GM18502 (cell line): ENCODE data around the gene FTH1.
"Not testable (repeated sequence)": the region's sequence is repeated elsewhere in the genome, so short reads cannot be mapped to it uniquely, and the experiment has no call there.

Experiments used
- ATAC-seq: cut with Tn5 transposase; IDR thresholded peaks from one replicate; pipeline ENCODE4 v1.9.1; 2021; ENCODE audit warnings: mild to moderate bottlenecking; ENCODE audit not compliant: unreplicated experiment, poor library complexity

The FTH1 gene

DNA sequence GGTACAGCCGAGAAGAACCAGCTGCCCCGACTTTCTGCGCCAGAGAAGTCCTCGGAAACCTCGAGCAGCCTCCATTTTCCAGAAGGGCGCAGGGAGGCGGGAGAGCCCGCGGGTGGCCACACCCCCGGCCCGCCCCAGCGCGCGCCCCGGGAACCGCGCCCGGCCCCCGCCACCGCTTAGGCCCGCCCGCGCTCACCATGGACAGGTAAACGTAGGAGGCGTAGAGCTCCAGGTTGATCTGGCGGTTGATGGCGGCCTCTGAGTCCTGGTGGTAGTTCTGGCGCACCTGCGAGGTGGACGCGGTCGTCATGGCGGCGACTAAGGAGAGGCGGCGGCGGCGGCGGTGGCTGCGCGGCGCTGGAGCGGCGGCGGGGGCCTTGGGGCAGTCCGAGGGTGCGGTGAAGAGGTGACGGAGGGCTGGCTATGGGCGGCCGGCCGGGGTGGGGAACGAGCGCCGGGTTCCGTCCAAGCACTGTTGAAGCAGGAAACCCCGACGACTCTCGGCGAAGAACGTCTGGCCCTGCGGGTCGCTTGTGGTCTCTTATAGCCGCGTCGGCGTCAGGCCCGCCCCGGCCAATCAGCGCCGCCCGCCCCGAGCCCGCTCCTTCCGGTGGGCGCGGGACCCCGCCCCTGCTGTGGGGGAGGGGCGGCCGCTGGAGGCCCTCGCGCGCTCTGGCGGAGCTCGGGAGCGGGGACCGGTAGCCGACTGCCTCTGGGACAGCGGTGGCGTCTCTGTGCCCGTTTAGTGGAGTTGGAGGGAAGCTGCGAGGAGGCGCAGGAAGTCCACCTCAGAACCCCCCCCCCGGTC, at the start of gene FTH1:
FTH1 (minus strand) TSS at position 519 of the 808 bp plus-strand sequence; CDS start at position 310, 209 bp downstream.
- peak; percentile 43 for ATAC-seq

DNA sequence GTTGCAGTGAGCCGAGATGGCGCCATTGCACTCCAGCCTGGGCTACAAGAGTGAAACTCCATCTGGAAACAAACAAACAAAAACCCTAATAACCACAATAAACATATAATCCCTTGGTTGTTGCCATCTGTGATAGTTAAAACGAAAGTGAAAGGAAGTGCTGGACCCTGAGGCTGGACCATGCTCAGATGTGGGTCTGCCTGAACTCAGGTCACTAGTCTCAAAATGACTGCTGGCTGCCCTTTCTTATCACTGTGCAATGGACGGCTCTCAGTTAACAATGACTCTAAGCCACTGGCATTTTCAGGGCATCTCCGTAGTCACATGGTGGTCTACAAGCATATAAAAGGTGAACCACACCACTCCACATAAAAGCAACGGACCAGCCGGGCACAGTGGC, 48.2 kb upstream of the FTH1 start:
- no peak for ATAC-seq

DNA sequence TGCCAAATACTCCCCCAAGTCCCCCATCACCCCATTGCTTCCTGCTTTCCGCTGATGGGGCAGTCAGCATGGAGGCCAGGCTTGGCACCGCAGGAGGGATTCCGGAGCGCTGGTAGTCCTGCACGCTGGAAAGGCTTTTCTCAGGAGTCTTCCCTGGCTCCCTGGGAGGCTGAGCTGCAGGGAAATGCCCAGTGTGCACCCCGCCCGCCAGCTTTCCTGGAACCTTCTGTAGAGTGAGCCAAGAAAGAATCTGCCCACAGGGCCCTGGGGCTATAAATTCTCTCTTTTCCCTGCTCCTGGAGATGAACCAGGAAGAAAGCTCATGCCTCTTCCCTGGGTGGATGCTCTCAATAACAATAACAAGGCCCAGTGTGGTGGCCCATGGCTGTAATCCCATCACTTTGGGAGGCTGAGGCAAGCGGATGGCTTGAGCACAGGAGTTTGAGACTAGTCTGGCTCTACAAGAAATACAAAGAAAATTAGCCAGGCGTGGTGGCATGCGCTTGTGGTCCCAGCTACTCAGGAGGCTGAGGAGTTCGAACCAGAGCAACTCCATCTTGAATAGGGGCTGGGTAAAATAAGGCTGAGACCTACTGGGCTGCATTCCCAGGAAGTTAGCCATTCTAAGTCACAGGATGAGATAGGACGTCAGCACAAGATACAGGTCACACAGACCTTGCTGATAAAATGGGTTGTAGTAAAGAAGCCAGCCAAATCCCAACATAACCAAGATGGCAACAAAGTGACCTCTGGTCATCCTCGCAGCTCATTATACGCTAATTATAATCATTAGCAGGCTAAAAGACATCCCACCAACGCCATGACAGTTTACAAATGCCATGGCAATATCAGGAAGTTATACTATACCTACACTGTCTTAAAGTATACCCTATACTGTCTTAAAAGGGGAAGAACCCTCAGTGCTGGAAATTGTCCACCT, 46.4 kb upstream of the FTH1 start:
- ATAC-seq: no peak

DNA sequence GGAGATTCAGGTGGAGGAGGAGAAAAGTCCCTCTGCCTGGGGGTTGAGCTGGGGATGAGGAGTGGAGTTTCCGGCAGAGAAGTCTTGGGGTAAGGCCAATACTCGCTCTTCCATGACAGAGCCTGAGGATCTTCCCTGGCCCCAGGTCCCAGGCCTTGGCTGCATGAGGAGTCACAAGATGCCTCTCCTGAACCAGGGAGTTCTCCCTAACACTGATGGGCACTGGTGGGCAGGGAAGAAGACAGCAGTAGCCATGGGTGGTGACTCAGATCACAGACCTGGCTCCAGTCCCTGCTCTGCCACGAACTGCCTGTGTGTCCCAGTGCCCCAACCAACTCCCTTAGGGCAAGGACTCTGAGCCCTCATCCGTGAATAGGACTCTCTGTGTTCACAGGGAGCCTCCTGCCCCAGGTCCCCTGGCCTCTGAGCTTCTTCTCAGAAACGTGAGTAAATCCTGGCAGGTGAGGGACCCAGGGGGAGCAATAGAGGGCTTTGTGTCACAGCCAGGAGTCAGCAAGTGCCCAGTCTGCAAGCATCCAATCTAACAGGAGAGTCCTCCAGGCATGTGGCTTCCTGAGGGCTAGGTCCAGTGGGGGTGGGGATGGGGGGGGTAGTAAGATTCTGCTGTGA, 45.5 kb upstream of the FTH1 start:
- ATAC-seq: no peak

DNA sequence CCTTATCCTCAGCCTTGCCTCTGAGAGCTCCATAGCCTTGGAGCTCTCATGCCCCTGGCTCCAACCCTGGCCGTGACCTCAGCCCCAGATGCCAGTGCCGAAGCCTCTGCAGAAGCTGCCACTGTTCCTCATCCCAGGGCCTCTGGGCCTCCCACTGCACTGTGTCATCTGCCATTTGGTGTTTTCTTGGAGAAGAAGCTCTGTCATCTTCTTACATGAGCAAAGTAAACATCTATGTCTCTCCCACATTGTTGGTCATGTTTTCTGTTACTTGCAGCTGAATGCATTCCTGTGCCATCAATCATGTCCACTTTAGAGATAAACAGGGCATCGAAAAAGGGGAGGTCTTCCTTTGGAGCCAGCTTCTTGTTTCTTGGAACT, 45.0 kb upstream of the FTH1 start:
- ATAC-seq: no peak

DNA sequence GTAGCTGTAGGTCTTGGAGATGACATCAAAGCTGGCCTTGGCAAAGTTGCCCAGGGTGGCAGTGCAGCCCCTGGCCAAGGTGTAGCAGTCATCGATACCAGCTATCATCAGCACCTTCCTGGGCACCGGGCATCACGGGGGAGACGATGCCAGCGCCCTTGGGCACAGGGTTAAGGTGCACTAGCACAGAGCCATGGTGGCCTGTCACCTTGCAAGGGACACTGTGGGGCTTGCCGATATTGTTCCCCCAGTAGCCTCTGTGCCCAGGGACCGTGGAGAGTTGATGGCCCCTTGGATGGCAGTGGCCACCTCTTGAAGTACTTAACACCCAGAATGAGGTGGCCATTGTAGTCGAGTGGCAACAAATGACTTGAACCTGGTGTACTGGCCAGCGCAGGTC, 44.4 kb upstream of the FTH1 start:
- ATAC-seq: no peak

DNA sequence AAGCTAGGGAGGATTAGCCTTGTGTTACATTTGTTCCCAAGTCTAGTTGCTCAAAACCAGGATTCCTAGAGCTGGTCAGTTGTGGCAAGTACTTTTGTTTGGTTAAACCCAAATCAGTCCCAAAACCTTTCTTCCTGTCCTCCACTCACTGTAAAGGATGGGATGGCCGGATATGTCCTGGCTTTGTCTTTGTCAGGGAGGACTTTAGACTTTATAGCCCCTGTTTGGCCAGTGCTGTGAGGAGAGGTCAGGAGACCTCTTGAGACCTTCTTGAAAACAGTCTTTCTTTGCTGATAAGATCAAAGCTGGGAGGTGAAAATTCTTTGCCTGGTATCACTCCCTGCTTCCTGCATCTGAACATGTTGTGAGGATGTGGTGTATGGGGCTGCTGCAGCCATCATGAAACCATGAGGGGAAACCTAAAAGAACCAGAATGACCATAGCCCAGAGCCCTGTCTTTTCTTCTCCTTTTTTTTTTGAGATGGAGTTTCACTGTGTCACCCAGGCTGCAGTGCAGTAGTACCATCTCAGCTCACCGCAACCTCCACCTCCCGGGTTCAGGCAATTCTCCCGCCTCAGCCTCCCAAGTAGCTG, 43.6 kb upstream of the FTH1 start:
- no peak for ATAC-seq

DNA sequence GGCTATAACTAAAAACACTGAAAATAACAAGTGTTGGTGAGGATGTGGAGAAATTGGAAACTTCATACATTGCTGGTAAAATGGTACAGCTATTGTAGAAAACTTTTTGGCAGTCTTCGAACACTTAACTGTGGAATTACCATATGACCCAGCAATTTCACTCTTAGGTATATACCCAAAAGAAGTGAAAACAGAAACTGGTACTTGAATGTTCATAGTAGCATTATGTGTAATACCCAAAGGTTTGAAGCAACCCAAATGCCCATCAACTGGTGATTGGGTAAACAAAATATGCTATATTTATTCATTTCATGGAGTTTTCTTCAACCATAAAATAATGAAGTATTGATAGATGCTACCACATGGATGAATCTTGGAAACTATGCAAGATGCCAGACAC, 40.8 kb upstream of the FTH1 start:
- no peak for ATAC-seq

DNA sequence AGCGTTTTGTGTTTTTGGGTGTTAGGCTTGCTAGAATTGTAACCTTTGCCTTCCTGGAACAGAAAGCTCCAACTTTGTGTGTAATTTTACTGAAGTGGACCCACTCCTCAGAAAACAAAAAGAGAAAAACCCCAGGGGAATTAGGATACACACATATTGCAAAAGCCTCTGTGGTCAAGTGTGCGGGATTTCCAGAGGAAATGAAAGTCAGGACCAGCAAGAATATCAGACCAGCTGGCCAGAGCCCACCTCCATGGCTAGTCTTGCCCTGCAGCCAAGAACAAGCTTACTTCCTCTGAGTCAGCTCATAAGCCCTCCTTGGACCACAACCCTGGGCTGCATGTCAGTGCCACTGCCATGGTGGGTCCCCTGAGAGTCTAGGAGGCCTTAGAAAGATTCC, 37.0 kb upstream of the FTH1 start:
- ATAC-seq: peak; percentile 49

DNA sequence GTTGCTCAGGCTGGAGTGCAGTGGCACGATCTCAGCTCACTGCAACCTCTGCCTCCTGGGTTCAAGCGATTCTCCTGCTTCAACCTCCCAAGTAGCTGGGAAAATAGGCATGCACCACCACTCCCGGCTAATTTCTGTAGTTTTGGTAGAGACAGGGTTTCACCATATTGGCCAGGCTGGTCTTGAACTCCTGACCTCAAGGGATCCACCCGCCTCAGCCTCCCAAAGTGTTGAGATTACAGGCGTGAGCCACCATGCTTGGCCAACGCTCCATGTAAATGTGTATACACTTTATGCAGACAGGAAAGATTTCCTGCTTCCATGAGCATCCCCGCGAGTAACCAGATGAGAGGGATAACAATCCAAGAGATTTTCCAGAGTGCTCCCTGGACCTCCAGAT, 34.8 kb upstream of the FTH1 start:
- not testable (repeated sequence) for ATAC-seq

DNA sequence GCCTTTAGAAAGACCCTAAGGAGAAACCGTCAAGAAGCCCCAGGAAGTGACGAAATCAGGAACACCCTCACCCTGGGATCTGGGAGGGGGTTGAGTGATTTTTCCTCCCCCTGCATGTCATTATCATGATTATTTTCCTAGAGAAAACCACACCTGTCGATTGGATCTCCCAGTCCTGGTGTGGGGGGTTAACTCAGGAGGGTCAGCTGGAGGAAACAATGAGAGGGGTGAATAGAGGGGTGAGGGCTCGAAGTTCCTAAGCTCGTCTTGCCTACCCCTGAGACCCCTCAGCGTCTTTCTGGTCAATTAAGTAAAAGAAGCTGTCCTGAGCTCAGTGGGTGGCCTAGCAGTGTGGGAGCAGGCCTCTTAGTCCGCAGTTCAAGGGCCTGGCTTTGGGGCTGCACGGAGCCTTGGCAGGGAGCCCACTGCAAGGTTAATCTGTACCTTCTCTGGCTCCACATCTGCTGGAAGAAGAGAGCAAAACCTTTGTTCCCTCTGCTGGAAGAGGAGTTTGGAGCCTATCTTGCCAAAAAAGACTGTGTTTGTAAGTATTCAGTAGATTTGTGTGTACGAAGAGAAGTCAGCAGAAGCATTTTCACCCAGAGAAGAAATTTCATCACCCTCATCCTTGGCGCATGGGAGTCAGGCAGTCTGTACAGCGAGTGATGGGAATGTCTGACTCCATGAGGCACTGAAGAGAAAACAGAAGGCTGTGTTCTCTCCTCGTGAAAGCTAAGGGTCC, 34.2 kb upstream of the FTH1 start:
- ATAC-seq: no peak

DNA sequence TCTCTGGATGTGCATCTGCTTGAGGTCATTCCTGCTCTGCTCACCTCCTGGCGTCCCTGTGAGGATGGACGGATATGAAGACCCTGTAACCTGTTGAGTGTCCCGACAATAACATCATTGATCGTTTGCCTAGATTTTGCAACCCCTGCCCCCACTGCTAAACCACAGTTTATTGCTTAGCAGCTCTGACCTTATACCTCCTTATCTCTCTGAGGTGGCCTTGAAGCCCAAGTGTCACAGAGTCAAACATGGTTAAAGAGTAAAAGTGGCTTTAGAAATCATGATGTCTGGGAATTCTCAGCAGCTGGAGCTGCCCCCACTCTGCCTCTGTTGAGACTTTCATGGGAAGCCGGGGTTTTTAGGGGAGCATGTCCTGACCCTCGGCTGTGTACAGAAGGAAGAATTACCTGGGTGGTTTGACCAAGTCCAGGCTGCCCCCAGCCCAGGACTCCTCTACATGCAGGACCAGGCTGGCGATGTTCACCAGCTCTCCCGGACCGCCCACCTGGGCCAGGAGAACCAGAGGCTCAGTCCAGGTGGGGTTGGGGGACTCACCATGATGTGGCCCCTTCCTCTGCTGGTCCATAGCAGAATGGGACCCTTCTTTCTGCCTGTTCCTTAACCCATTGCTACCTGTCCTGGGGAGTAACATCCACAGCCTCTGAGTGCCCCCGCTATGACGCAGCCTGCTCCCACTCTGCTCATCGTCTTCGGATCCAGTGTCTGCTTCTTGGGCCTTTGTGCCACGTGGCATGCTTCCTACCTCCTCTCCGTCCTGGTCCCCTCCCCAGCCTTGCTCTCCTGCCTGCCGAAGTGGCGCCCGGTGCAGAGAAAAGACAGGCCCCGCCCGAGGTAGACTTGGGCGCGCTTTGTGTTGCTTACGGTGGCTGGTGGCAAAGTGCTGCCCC, 33.4 kb upstream of the FTH1 start:
- no peak for ATAC-seq

DNA sequence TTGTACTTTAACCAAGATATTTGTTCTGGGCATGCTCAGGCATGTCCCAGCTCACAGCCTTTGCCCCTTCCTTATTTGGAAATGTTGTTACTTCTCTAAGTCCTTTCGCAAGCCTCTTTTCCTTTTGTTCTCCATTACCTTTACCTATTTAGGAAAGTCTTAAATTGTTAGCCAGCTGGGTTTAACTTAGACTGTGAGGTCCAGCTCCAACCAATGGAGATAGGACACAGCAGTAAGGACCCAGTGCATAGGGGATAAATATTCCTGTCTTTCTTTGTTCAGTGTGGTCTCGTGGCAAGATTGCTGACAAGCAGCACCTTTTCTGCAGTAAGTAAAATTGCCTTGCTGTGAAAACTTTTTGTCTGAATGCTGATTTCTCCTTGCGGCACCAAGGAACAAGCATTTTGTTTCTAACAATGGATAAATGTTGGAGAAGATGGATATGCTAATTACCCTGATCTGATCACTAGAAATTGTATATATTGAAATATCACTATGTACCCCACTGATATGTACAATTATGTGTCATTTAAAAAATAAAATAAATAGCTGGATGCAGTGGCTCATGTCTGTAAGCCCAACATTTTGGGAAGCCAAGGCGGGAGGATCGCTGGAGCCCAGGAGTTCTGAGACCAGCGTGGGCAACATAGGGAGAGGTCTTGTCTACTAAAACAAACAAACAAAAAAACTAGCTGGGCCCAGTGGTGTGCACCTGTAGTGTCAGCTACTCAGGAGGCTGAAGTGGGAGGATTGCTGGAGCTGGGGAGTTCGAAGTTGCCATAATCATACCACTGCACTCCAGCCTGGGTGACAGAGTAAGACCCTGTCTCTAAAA, 31.9 kb upstream of the FTH1 start:
- ATAC-seq: no peak

DNA sequence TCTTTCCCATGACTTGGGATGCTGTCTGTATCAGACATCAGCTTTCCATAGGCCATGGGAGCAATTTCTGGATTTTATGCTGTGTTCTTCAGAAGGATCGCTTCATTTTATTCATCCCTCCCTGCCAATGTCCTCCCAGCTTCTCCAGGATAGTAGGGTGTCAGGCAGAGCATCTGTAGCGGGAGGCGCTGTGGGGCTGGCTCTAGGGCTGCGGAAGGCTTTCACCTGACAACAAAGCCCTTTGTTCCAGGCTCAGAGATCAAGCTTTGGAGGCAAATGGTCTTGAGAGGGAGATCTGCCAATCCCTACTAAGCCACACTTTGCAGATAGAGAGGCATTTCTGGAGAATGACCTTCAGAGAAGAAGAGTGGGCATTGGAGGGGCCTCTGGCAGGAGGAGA, 29.5 kb upstream of the FTH1 start:
- no peak for ATAC-seq

DNA sequence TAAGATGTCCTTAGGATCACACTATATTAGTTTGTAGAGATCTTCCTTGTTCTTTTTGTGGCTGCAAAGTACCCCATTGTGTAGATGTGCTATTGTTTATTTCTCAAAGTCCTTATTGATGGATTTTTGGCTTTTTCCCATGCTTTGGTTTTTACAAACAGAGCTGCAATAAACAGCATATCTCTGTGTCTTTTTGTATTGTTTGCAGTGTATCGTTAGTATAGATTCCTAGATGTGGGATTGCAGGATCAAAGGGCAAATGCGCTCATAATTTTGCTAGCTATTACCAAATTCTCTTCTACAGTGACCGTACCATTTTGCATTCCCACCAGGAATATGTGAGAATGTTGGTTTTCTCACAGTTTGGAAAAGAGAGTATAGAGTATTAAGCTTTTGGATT, 27.5 kb upstream of the FTH1 start:
- ATAC-seq: no peak

DNA sequence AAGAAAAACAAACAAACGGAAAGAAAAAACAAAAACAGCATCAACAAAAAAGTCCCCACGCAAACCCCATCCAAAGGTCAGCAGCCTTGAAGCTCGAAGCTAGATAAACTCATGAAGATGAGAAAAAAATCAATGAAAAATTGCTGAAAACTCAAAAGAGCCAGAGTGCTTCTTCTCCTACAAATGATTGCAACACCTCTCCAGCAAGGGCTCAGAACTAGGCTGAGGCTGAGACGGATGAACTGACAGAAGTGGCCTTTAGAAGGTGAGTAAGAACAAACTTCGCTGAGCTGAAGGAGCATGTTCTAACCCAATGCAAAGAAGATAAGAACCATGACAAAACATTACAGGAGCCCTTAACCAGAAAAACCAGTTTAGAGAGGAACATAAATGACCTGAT, 18.4 kb upstream of the FTH1 start:
- no peak for ATAC-seq

DNA sequence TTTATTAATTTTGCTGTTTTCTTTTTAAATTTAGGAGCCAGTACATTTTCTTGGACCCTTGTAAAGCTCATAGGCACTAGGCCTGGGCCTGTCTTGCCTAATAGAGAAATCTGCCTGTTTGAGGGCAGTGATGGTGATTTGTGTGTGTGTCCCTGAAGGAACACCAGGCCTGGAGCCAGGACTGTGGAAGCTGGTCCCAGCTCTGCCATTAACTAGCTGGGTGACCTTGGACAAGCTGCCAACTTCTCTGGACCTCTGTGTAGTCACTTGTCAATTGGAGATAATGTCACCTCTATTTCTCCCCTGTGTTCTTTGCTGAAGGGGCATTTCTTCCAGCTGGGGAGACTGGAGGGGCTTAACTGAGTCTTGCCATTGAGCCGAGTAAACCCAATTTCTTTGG, 16.0 kb upstream of the FTH1 start:
- no peak for ATAC-seq
